ENCODE measurements around the gene NARS2. TPM values are rescaled to one million over a fixed set of nuclear protein-coding genes. Genes with fewer than 3 reads are reported as not detected.

The NARS2 gene
- total RNA-seq, 2 donors from 2014 or later: 10.1 to 24.7 TPM

GRCh38 chr11:78504708-78505107, 70.0 kb downstream of the NARS2 start:
- 82% methylated on average over 4 of the region's 4 CpGs for WGBS, 2 donors
- no peaks in the 10 kb centered on the region for H3K4me1 ChIP-seq
- no peaks in the 10 kb centered on the region for H3K36me3 ChIP-seq (replicated peaks in 1 of 2; ENCODE audit: insufficient read depth in 1 of 2, low read depth in 2 of 2)
- H3K27me3 ChIP-seq: no peaks in the 10 kb centered on the region
- no peak for ATAC-seq
- no peak overlapping the region for H3K27ac ChIP-seq
- no peaks in the 10 kb centered on the region for H3K9me3 ChIP-seq
- no peak for DNase-seq
- no peak overlapping the region for H3K4me3 ChIP-seq
- TF ChIP-seq POLR2A (IDR thresholded peaks at IDR 0.05) (no peak), CTCF (IDR thresholded peaks at IDR 0.05) (no peak)
- intact Hi-C loops (cut with DNase I): no loop called here

- TF ChIP-seq CTCF (IDR thresholded peaks at IDR 0.05): no peak
- TF ChIP-seq POLR2A (IDR thresholded peaks at IDR 0.05): no peak
- intact Hi-C loops (cut with DNase I): no loop called here
- no peak for ATAC-seq
- no peak overlapping the region for H3K27ac ChIP-seq
- H3K4me1 ChIP-seq: no peaks in the 10 kb centered on the region
- H3K4me3 ChIP-seq: no peak overlapping the region
- H3K36me3 ChIP-seq (replicated peaks in 1 of 2; ENCODE audit: insufficient read depth in 1 of 2, low read depth in 2 of 2): no peaks in the 10 kb centered on the region
- no peak for DNase-seq
- 30 to 42% methylated on average over 2 of the region's 2 CpGs for WGBS, 2 donors
- no peaks in the 10 kb centered on the region for H3K27me3 ChIP-seq
- no peaks in the 10 kb centered on the region for H3K9me3 ChIP-seq
These were observed 70.5 kb downstream of the NARS2 start for GRCh38 chr11:78504181-78504580.

- intact Hi-C loops (cut with DNase I): no loop called here
These were observed 74.7 kb downstream of the NARS2 start for GRCh38 chr11:78499971-78500370.

GRCh38 chr11:78497293-78497692, 77.4 kb downstream of the NARS2 start:
- intact Hi-C loops (cut with DNase I): no loop called here
- Histone ChIP-seq H3K4me1 (peaks cover 16% of the 10 kb centered on the region), H3K27ac (no peak overlapping the region)

More at GRCh38 chr11:78499971-78500370, 74.7 kb downstream of the NARS2 start:
- DNase-seq (no peak), ATAC-seq (no peak)
- peaks cover 16% of the 10 kb centered on the region for H3K4me1 ChIP-seq
- no peak for TF ChIP-seq POLR2A (IDR thresholded peaks at IDR 0.05)
- TF ChIP-seq CTCF (IDR thresholded peaks at IDR 0.05): no peak
- H3K27ac ChIP-seq: no peak overlapping the region
- H3K27me3 ChIP-seq: no peaks in the 10 kb centered on the region
- no peaks in the 10 kb centered on the region for H3K36me3 ChIP-seq (replicated peaks in 1 of 2; ENCODE audit: insufficient read depth in 1 of 2, low read depth in 2 of 2)
- no peaks in the 10 kb centered on the region for H3K9me3 ChIP-seq
- H3K4me3 ChIP-seq: no peak overlapping the region

More at GRCh38 chr11:78497293-78497692, 77.4 kb downstream of the NARS2 start:
- H3K4me3 ChIP-seq: no peak overlapping the region
- ATAC-seq (no peak), DNase-seq (no peak)
- H3K36me3 ChIP-seq (replicated peaks in 1 of 2; ENCODE audit: insufficient read depth in 1 of 2, low read depth in 2 of 2): no peaks in the 10 kb centered on the region
- no peaks in the 10 kb centered on the region for H3K9me3 ChIP-seq
- no peaks in the 10 kb centered on the region for H3K27me3 ChIP-seq
- no peak for TF ChIP-seq POLR2A (IDR thresholded peaks at IDR 0.05)
- TF ChIP-seq CTCF (IDR thresholded peaks at IDR 0.05): no peak
